A172 (cell line): ENCODE data around the gene PXDC1. TPM values are rescaled to one million over a fixed set of nuclear protein-coding genes. Genes with fewer than 3 reads are reported as not detected.
"Not testable (repeated sequence)": the region's sequence is repeated elsewhere in the genome, so short reads cannot be mapped to it uniquely, and the experiment has no call there.

Experiments used
- DNase-seq: peaks from one replicate; pipeline ENCODE4 v3.0.0-alpha.2; 2015; ENCODE audit warnings: low spot score
- total RNA-seq: library from RNA; depleted of rRNA; stranded (reverse); fragments of >200 nt; shearing (Covaris generic); gene quantifications from 2 replicates; pipeline ENCODE4 v1.2.3, GENCODE V29; 2014

Gene PXDC1
- total RNA-seq, 1 experiment from 2014 or later, result 38.6 TPM

GRCh38 chr6:3782876-3783832, 31.6 kb upstream of the PXDC1 start:
- peak; percentile 52 for DNase-seq

GRCh38 chr6:3781504-3781903, 30.0 kb upstream of the PXDC1 start:
- no peak for DNase-seq

GRCh38 chr6:3779574-3779849, 28.0 kb upstream of the PXDC1 start:
- DNase-seq, result no peak

GRCh38 chr6:3778701-3779573, 27.4 kb upstream of the PXDC1 start:
- DNase-seq, result no peak

GRCh38 chr6:3777730-3778461, 26.4 kb upstream of the PXDC1 start:
- no peak for DNase-seq

- DNase-seq, result no peak
Measured at GRCh38 chr6:3776881-3777507, 25.5 kb upstream of the PXDC1 start.

- DNase-seq, result no peak
Measured at GRCh38 chr6:3775847-3776246, 24.3 kb upstream of the PXDC1 start.

GRCh38 chr6:3775386-3775785, 23.9 kb upstream of the PXDC1 start:
- DNase-seq, result no peak

- DNase-seq, result no peak
Measured at GRCh38 chr6:3773678-3774298, 22.3 kb upstream of the PXDC1 start.

GRCh38 chr6:3772127-3772999, 20.9 kb upstream of the PXDC1 start:
- DNase-seq, result not testable (repeated sequence)

GRCh38 chr6:3771407-3772011, 20.0 kb upstream of the PXDC1 start:
- no peak for DNase-seq

GRCh38 chr6:3770023-3770720, 18.7 kb upstream of the PXDC1 start:
- DNase-seq, result no peak

GRCh38 chr6:3769610-3770009, 18.1 kb upstream of the PXDC1 start:
- no peak for DNase-seq

GRCh38 chr6:3768502-3768901, 17.0 kb upstream of the PXDC1 start:
- DNase-seq, result no peak

- not testable (repeated sequence) for DNase-seq
Measured at GRCh38 chr6:3767483-3767882, 16.0 kb upstream of the PXDC1 start.

- DNase-seq, result peak; percentile 46
Measured at GRCh38 chr6:3766214-3766613, 14.7 kb upstream of the PXDC1 start.

GRCh38 chr6:3765415-3765814, 13.9 kb upstream of the PXDC1 start:
- DNase-seq, result no peak

- no peak for DNase-seq
Measured at GRCh38 chr6:3764516-3765335, 13.2 kb upstream of the PXDC1 start.
